Loucy (cell line): ENCODE measurements around the gene C4orf33.
A peak's percentile ranks its signal among the peaks of the same experiment; 100 is the strongest.

ENCODE experiments used
- H2AFZ ChIP-seq: fragments of 200-600 bp; sonication (generic); 2 replicates; pipeline ENCODE4 v1.6.0; 2016; ENCODE audit warnings: antibody characterized with exemption, mild to moderate bottlenecking, low read length, moderate library complexity
- H3F3A ChIP-seq: fragments of 200-600 bp; 2 replicates; pipeline ENCODE4 v1.6.0; 2016; ENCODE audit warnings: antibody characterized with exemption, low read depth, mild to moderate bottlenecking
- H3K27me3 ChIP-seq: fragments of 200-600 bp; sonication (generic); 2 replicates; pipeline ENCODE4 v1.6.1; 2014; ENCODE audit warnings: low read length, mild to moderate bottlenecking; ENCODE audit not compliant: insufficient read depth, poor library complexity, severe bottlenecking
- H3K36me3 ChIP-seq: fragments of 200-600 bp; sonication (generic); 2 replicates; pipeline ENCODE4 v1.6.1; 2016; ENCODE audit warnings: low read length; ENCODE audit not compliant: insufficient read depth
- H3K4me1 ChIP-seq: fragments of 200-600 bp; sonication (generic); 2 replicates; pipeline ENCODE4 v1.5.1; 2014; ENCODE audit warnings: low read length, mild to moderate bottlenecking; ENCODE audit not compliant: insufficient read depth, poor library complexity, severe bottlenecking
- H3K4me2 ChIP-seq: fragments of 200-600 bp; sonication (generic); 2 replicates; pipeline ENCODE4 v1.6.0; 2014; ENCODE audit warnings: antibody characterized with exemption, low read length, low read depth, mild to moderate bottlenecking; ENCODE audit not compliant: poor library complexity, severe bottlenecking
- H3K4me3 ChIP-seq: fragments of 200-600 bp; sonication (generic); 2 replicates; pipeline ENCODE4 v1.5.1; 2014; ENCODE audit warnings: low read length, mild to moderate bottlenecking, mixed read lengths; ENCODE audit not compliant: poor library complexity, severe bottlenecking
- H3K79me2 ChIP-seq: fragments of 200-600 bp; sonication (generic); 2 replicates; pipeline ENCODE4 v1.6.1; 2014; ENCODE audit warnings: low read length; ENCODE audit not compliant: insufficient read depth
- H3K9ac ChIP-seq: fragments of 200-600 bp; sonication (generic); 2 replicates; pipeline ENCODE4 v1.6.0; 2014; ENCODE audit warnings: mild to moderate bottlenecking, low read depth, low read length, moderate library complexity; ENCODE audit not compliant: poor library complexity, severe bottlenecking
- H3K9me2 ChIP-seq: fragments of 200-600 bp; sonication (generic); replicated peaks from 2 replicates; pipeline ENCODE4 v1.6.1; 2016; ENCODE audit warnings: low read depth, low read length, mixed read lengths
- H3K9me3 ChIP-seq: fragments of 200-600 bp; sonication (generic); 2 replicates; pipeline ENCODE4 v1.6.1; 2014; ENCODE audit warnings: mild to moderate bottlenecking, antibody characterized with exemption, low read length, low read depth; ENCODE audit not compliant: insufficient read depth
- H4K20me1 ChIP-seq: fragments of 200-600 bp; sonication (generic); 2 replicates; pipeline ENCODE4 v1.6.0; 2014; ENCODE audit warnings: antibody characterized with exemption, low read length, mild to moderate bottlenecking; ENCODE audit not compliant: insufficient read depth, poor library complexity, severe bottlenecking
- EZH2phosphoT487 ChIP-seq: fragments of 200-600 bp; IDR thresholded peaks from 2 replicates; pipeline ENCODE4 v1.6.1; 2018; ENCODE audit warnings: antibody characterized with exemption, mild to moderate bottlenecking, moderate library complexity, borderline replicate concordance
- TF ChIP-seq, protein P1 (sequence below): fragments of 200-600 bp; sonication (generic); conservative IDR thresholded peaks from 2 replicates; pipeline ENCODE4 v1.5.1; 2014; ENCODE audit warnings: mild to moderate bottlenecking, antibody characterized with exemption, low read length

Gene C4orf33

GRCh38 chr4:129111919-129112318 is 16.0 kb downstream of the C4orf33 start:
- no peak overlapping the region for H2AFZ ChIP-seq
- peaks cover 6% of the 10 kb centered on the region; the same call in 1 of the 2 replicates for H3K36me3 ChIP-seq
- H3K4me3 ChIP-seq, result no peak overlapping the region
- no peaks in the 10 kb centered on the region for H3K27me3 ChIP-seq
- no peaks in the 10 kb centered on the region for H3K9me3 ChIP-seq
- H3K4me2 ChIP-seq, result no peak overlapping the region
- no peak for TF ChIP-seq EZH2phosphoT487
- TF ChIP-seq, protein P1, sequence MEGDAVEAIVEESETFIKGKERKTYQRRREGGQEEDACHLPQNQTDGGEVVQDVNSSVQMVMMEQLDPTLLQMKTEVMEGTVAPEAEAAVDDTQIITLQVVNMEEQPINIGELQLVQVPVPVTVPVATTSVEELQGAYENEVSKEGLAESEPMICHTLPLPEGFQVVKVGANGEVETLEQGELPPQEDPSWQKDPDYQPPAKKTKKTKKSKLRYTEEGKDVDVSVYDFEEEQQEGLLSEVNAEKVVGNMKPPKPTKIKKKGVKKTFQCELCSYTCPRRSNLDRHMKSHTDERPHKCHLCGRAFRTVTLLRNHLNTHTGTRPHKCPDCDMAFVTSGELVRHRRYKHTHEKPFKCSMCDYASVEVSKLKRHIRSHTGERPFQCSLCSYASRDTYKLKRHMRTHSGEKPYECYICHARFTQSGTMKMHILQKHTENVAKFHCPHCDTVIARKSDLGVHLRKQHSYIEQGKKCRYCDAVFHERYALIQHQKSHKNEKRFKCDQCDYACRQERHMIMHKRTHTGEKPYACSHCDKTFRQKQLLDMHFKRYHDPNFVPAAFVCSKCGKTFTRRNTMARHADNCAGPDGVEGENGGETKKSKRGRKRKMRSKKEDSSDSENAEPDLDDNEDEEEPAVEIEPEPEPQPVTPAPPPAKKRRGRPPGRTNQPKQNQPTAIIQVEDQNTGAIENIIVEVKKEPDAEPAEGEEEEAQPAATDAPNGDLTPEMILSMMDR, result peak; percentile 28; the same call in 1 of the 2 replicates
- peaks cover 8% of the 10 kb centered on the region for H3K4me1 ChIP-seq
- no peaks in the 10 kb centered on the region for H3K9me2 ChIP-seq
- no peak overlapping the region for H3K9ac ChIP-seq
- no peaks in the 10 kb centered on the region for H3F3A ChIP-seq
- H4K20me1 ChIP-seq, result no peaks in the 10 kb centered on the region
- no peaks in the 10 kb centered on the region for H3K79me2 ChIP-seq

- no peaks in the 10 kb centered on the region for H4K20me1 ChIP-seq
- peaks cover 6% of the 10 kb centered on the region; the same call in 1 of the 2 replicates for H3K36me3 ChIP-seq
- H3K4me2 ChIP-seq, result no peak overlapping the region
- H3K9me3 ChIP-seq, result no peaks in the 10 kb centered on the region
- H3K4me3 ChIP-seq, result no peak overlapping the region
- no peaks in the 10 kb centered on the region for H3K79me2 ChIP-seq
- H3K9me2 ChIP-seq, result no peaks in the 10 kb centered on the region
- no peaks in the 10 kb centered on the region for H3F3A ChIP-seq
- H3K9ac ChIP-seq, result no peak overlapping the region
- H2AFZ ChIP-seq, result no peak overlapping the region
- TF ChIP-seq, protein P1, result no peak
- TF ChIP-seq EZH2phosphoT487, result no peak
- H3K27me3 ChIP-seq, result no peaks in the 10 kb centered on the region
- no peaks in the 10 kb centered on the region for H3K4me1 ChIP-seq
Observed at GRCh38 chr4:129113434-129113833, 17.5 kb downstream of the C4orf33 start.

DNA sequence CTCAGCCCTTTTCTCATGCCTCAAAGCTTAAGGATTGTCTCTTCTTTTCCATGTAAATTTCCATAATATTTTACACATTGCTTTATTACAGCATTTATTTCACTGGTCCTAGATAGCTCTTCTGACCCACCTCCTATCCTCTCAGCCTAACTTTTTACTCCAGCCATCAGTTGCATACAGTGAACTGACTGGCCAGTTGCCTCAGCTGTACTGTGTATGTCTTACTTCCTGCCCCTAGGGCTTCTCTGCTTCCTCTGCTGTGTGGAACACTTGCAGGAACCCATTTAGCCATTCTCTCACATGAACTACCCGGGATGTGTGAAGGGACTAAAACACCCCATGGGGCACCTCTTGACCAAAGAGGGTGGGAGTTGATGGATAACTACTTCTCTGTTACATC is 18.0 kb downstream of the C4orf33 start:
- peaks cover 6% of the 10 kb centered on the region; the same call in 1 of the 2 replicates for H3K36me3 ChIP-seq
- no peaks in the 10 kb centered on the region for H3K27me3 ChIP-seq
- no peaks in the 10 kb centered on the region for H3K9me2 ChIP-seq
- no peaks in the 10 kb centered on the region for H3K79me2 ChIP-seq
- no peak overlapping the region for H3K9ac ChIP-seq
- no peak overlapping the region for H3K4me2 ChIP-seq
- H3K4me3 ChIP-seq, result no peak overlapping the region
- H3K4me1 ChIP-seq, result no peaks in the 10 kb centered on the region
- TF ChIP-seq, protein P1, result no peak
- TF ChIP-seq EZH2phosphoT487, result no peak
- H3F3A ChIP-seq, result no peaks in the 10 kb centered on the region
- H3K9me3 ChIP-seq, result no peaks in the 10 kb centered on the region
- no peak overlapping the region for H2AFZ ChIP-seq
- H4K20me1 ChIP-seq, result no peaks in the 10 kb centered on the region
